Activated CD4-positive, alpha-beta T cell treated with anti-CD3 and anti-CD28 coated beads, Interleukin-2, amount 50 U/mL, for 48 hours (primary cell): ENCODE data around the gene PEX10.

ENCODE experiments used
- DNase-seq, 2 experiments: peaks; one replicate each; pipeline ENCODE4 v3.0.0-alpha.2; 2020

The PEX10 gene

GRCh38 chr1:2384941-2385481, 27.4 kb downstream of the PEX10 start:
- DNase-seq, result no peak

- no peak for DNase-seq
Measured at GRCh38 chr1:2384130-2384860, 28.1 kb downstream of the PEX10 start.

- no peak for DNase-seq
Measured at GRCh38 chr1:2383576-2383975, 28.8 kb downstream of the PEX10 start.

- DNase-seq, result peak; percentile 31 to 50
Measured at GRCh38 chr1:2382621-2383361, 29.6 kb downstream of the PEX10 start.

GRCh38 chr1:2381741-2382620, 30.4 kb downstream of the PEX10 start:
- peak; percentile 80 to 85 for DNase-seq

- DNase-seq, result no peak
Measured at GRCh38 chr1:2380816-2381591, 31.4 kb downstream of the PEX10 start.

GRCh38 chr1:2379733-2380404, 32.5 kb downstream of the PEX10 start:
- no peak for DNase-seq

- DNase-seq, result no peak
Measured at GRCh38 chr1:2378956-2379732, 33.2 kb downstream of the PEX10 start.

- no peak for DNase-seq
Measured at GRCh38 chr1:2378441-2378851, 33.9 kb downstream of the PEX10 start.

- no peak for DNase-seq
Measured at GRCh38 chr1:2377751-2378440, 34.5 kb downstream of the PEX10 start.

- DNase-seq, result no peak
Measured at GRCh38 chr1:2376931-2377672, 35.3 kb downstream of the PEX10 start.

- no peak for DNase-seq
Measured at GRCh38 chr1:2376261-2376741, 36.1 kb downstream of the PEX10 start.

GRCh38 chr1:2375923-2376260, 36.5 kb downstream of the PEX10 start:
- DNase-seq, result no peak

- no peak for DNase-seq
Measured at GRCh38 chr1:2375246-2375922, 37.0 kb downstream of the PEX10 start.

GRCh38 chr1:2374252-2375155, 37.9 kb downstream of the PEX10 start:
- no peak for DNase-seq

GRCh38 chr1:2373551-2374251, 38.7 kb downstream of the PEX10 start:
- no peak for DNase-seq
